Measurements from ENCODE around the gene GLO1.
A peak's percentile ranks its signal among the peaks of the same experiment; 100 is the strongest.

Gene GLO1

GRCh38 chr6:38658418-38659167 is 44.4 kb downstream of the GLO1 start:
- DNase-seq (ENCODE audit: low read depth) = no peak

- DNase-seq (ENCODE audit: low read depth) = no peak
Measured at GRCh38 chr6:38656896-38657295, 46.0 kb downstream of the GLO1 start.

GRCh38 chr6:38654263-38654662 is 48.7 kb downstream of the GLO1 start:
- no peak for DNase-seq (ENCODE audit: low read depth)

GRCh38 chr6:38651121-38651784 is 51.7 kb downstream of the GLO1 start:
- DNase-seq (ENCODE audit: low read depth) = no peak

GRCh38 chr6:38650207-38650752 is 52.7 kb downstream of the GLO1 start:
- DNase-seq (ENCODE audit: low read depth) = no peak

- no peak for DNase-seq (ENCODE audit: low read depth)
Measured at GRCh38 chr6:38649744-38650143, 53.2 kb downstream of the GLO1 start.

GRCh38 chr6:38648629-38649028 is 54.3 kb downstream of the GLO1 start:
- DNase-seq (ENCODE audit: low read depth) = no peak

GRCh38 chr6:38646166-38646878 is 56.6 kb downstream of the GLO1 start:
- no peak for DNase-seq (ENCODE audit: low read depth)

GRCh38 chr6:38644951-38645350 is 58.0 kb downstream of the GLO1 start:
- DNase-seq (ENCODE audit: low read depth) = no peak

GRCh38 chr6:38640216-38640909 is 62.6 kb downstream of the GLO1 start:
- no peak for DNase-seq (ENCODE audit: low read depth)

- peak; percentile 66 for DNase-seq (ENCODE audit: low read depth)
Measured at GRCh38 chr6:38639498-38640215, 63.3 kb downstream of the GLO1 start, which contains the start of gene BTBD9. BTBD9 (minus strand) TSS chr6:38639929.

- DNase-seq (ENCODE audit: low read depth) = peak; percentile 24
Measured at GRCh38 chr6:38638941-38639497, 63.9 kb downstream of the GLO1 start.

GRCh38 chr6:38637756-38638155 is 65.2 kb downstream of the GLO1 start:
- DNase-seq (ENCODE audit: low read depth) = no peak

- DNase-seq (ENCODE audit: low read depth) = no peak
Measured at GRCh38 chr6:38636027-38636426, 66.9 kb downstream of the GLO1 start.

GRCh38 chr6:38634518-38634917 is 68.4 kb downstream of the GLO1 start:
- no peak for DNase-seq (ENCODE audit: low read depth)

GRCh38 chr6:38632490-38632889 is 70.5 kb downstream of the GLO1 start:
- no peak for DNase-seq (ENCODE audit: low read depth)

GRCh38 chr6:38631186-38631783 is 71.7 kb downstream of the GLO1 start:
- no peak for DNase-seq (ENCODE audit: low read depth)

All from GM04504 (cell line).